ENCODE data around the gene LRP1B.
"Not testable (repeated sequence)": the region's sequence is repeated elsewhere in the genome, so short reads cannot be mapped to it uniquely, and the experiment has no call there.

The LRP1B gene

DNA sequence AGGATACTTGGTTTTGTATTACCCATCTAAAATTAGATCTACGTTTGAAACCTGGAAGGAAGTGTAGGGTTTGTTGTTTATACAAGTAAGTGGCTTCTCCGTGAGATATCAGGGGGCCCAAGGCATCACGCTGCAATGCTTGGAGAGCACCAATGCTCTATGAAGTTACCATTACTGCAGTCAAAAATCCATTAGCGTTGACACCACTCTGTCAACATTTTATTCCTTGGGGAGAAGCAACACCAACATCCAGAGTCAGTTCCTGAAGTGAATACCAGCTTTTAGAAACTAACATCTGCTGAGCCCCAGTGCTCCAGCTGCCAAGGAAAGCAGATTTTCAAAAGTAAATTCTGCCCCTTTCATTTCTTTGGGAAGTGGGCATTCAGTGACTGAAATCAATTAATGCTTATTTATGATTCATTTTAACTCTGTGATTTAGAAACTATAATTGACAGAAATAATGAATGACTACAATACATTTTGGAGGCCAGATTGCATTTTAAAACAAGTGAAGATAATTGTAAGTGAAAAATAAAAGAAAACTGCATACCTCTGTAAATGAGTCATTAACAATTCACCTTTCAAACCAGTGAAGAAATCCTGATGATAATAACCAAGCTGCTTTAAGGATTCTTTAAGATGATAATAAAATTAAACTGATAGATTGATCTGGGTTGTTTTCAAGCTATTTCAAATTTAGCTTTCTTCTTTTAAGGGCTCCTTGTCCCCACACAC is 30.5 kb downstream of the LRP1B start:
- no peak for DNase-seq

GRCh38 chr2:142097711-142098110 is 33.1 kb downstream of the LRP1B start:
- DNase-seq, result no peak

DNA sequence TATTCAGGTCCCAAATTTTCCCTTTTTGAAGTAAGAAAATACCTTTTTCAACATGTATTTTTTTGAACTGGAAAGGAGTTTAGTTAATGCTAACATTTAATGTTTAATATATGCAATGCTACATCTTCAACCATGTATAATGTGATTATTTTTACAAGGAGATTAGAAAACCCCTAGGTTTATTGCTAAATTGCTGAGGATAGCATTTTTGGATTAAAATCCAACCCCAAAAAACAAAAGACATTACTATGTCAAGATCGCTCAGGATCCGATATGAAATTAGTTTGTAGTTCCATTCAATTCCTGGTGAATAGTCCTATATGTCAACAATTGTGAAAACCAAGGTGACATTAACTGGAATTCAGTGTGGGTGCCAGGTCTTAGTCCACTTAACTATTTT is 35.2 kb downstream of the LRP1B start:
- DNase-seq, result no peak

GRCh38 chr2:142094233-142094632 is 36.6 kb downstream of the LRP1B start:
- DNase-seq, result no peak

DNA sequence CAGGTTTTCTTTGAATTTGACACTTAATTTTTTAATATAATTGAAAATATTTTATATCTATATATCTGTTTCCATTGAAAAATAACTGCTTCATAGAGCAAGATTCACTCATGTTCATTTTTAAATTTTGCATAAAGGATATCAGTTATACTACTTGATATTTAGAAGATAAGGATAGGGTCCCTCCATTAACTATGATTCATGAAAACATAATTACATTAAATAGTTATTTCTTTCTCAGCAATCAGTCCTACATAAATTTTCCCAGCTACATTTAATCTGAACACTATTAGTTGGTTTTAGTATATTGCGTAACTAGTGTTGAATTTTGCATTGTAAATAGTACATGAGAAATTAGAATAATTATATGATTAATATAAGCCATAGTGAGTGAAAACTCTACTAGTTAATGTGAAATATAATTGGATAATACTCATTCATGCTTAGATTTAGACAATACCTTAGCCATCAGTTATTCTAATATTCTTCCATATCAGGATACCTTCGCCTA is 42.7 kb downstream of the LRP1B start:
- no peak for DNase-seq

DNA sequence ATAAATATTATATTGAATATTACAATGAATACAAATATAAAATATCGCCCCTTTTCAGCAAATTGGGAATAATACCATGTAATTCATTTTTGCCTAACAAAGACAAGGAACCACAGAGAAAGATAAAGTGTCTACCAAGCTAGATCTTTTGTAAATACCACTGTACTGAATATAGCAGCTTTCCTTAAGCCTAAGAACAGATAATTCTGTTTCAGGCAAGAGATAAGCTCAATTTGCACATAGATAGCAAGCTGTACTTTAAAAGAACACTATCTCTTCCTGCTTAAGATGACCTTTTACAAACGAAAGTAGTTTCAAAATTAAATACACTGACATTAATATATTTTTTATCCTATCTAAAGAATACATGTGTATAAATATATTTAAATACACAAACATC is 43.2 kb downstream of the LRP1B start:
- DNase-seq, result not testable (repeated sequence)

DNA sequence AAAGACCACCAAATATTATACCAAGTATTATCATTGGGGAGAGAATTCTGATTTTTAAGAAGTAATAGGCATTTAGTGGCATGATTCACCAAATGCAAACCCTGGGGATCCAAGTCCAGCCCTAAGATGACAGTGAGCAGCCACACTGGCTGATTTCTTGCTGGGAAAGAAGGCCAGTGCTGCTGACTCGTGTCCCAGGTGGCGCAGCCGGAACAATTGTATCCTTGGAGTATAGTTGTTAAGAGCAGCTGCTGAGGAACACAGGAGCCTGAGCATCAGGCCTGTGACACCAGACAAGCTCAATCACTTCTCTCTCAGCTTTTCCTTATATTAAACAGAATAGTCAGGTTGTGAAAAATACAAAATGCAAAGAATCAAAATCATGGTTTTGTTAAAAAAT is 48.4 kb downstream of the LRP1B start:
- DNase-seq, result no peak

DNA sequence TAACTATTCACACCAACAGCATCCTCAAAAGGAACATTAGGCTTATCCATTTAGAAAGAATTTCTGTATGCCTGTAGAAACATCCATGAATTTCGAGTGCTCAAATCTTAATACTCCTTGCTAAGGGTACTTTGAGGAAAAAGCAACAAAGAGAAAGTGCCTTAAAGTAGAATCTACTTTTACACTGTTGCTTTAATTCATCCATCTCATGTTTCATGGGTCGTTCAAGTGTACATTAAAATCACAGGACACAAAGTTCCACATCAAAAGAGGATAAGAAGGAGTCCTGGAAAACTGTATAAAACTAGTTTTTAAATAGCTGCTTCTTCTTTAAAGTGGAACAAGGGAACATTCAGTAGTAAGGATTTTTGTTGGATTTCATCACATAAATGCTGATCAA is 54.5 kb downstream of the LRP1B start:
- no peak for DNase-seq

- DNase-seq, result no peak
Measured at GRCh38 chr2:142075826-142076225, 55.0 kb downstream of the LRP1B start.

GRCh38 chr2:142069251-142069888 is 61.4 kb downstream of the LRP1B start:
- DNase-seq, result no peak

GRCh38 chr2:142065700-142066099 is 65.1 kb downstream of the LRP1B start:
- DNase-seq, result no peak

- no peak for DNase-seq
Measured at GRCh38 chr2:142065156-142065555, 65.7 kb downstream of the LRP1B start.

DNA sequence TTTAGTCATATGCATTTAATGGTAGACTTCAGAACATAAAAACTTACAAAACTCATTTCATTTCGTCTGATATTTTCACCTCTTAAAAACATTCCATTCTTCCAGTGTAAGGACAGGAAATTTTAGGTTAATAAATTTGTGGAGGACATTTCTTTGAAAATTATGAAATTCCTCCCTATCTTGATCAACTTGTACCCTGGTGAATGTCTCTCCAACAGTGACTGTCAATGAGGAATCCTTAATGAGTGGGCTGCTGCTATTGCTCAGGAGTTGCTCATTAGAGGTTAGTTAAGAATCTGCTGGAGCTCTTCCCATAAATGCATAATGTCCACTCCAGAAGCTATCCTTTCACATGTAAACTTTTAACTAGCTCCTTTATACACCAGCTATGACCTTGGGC is 69.1 kb downstream of the LRP1B start:
- no peak for DNase-seq

GRCh38 chr2:142058149-142058548 is 72.7 kb downstream of the LRP1B start:
- no peak for DNase-seq

- DNase-seq, result no peak
Measured at GRCh38 chr2:142056784-142057183, 74.0 kb downstream of the LRP1B start.

DNA sequence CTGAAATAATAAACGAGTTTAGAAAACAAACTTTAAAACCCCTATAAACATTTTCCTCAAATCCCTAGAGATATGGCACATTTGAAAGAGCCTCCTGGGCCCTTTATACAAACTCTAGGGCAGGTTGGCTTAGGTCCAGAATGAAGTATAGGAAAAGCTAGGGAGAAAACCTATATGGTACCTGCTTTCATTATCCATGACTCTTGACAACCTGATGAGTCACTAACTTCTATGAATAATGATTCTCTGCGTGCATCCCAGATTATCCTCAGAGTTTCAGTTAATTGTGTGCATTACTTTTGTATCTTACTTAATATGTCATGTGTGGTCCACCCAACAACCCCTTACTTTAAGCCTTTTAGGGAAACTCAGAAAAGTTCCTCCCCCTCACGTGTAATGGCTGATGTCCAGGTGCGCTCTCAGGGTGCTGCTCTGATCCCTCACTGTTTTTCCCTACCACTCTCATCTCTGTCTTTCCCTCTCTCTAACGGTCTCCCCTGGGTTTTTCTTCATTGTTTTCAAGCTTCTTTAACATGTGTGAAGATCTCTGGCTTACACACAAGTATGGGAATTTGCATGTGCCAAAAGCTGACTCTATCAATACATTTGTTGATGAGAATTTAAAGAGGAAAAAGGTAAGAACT is 78.5 kb downstream of the LRP1B start:
- DNase-seq, result no peak

DNA sequence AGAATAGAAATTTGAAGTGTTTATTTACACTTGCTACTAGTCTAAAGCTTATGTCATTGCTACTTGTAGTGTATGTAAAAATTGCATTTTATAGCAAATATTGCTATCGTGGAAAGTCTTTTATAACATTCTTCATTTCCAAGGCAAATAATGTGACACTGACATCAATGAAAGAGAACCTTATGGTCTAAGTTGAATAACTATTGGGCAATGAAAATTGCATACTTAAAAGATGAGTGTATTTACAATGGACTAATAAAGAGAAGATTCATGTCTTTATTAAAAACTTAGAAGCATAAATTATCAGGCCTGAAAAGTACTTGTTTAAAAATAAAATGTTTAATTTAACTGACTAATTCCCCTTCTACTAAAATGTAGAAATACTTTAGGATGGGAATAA is 82.2 kb downstream of the LRP1B start:
- DNase-seq, result no peak

GRCh38 chr2:142045641-142046040 is 85.2 kb downstream of the LRP1B start:
- DNase-seq, result no peak

- no peak for DNase-seq
Measured at GRCh38 chr2:142044197-142044596, 86.6 kb downstream of the LRP1B start.

DNA sequence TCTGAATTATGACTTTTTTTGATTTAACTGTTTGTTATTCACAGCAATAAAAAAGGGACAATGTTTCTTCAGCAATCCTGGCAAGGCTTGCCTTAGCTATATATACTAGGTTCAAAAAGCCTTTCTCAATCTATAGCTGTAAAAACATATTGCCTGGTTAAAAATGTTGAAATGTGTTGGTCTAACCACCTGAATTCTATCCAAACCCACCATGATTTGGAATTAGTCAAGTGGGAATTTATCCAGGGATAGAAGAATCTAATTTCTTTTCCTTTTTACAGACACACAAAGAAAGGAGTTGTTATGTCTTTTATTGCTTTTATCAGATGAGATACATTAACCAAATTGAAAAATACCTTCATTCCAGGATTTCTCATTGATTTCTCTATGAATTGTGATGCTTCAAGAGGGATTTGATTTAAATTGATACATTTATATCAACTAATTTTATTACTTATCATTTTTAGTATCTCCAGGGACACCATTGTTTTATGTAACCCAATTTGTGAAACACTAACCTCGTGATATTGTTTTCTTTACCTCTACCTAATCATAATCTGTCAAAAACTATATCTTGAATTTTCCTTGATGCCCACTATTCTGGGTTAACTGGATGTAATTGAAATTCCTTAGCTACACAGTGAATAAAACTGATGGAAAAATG is 88.1 kb downstream of the LRP1B start:
- DNase-seq, result no peak

DNA sequence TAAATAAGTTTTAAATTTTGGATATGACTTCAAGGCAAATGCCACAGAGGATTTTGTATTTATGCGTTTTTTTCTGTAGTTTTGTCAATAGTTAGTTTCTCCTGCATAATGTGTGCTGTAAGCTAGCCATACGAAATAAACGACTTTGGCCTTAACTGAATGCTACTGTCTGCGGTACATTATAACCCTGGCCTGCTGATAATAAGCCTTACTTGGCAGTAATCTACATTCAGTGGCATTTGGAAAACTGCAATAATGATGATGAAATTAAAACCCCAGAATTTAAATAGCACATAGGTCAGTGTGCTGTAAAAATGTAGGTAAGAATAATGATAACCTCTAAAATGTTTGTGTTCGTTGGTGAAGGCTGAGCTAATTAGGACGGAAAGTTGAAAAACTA is 88.8 kb downstream of the LRP1B start:
- no peak for DNase-seq

GRCh38 chr2:142041105-142041504 is 89.7 kb downstream of the LRP1B start:
- no peak for DNase-seq

DNA sequence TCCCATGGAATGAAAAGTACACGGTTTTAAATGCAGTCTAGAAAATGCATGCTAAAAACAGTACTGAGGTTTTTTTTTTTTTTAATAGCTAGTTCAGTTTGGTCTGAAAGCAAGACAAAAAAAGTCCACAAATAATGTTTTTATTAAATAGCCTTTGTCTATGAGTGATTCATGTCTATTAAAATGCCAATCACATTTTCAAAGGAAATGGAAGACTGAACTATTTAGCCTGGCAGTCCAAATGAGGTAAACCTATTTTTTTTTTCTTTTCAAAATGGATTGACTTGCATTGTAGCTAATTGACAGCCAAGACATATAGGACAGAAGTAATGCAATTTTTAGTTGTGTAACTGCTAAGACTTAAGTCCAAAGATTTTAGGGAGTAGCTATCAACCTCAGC is 90.3 kb downstream of the LRP1B start:
- no peak for DNase-seq

- DNase-seq, result no peak
Measured at GRCh38 chr2:142038826-142039225, 92.0 kb downstream of the LRP1B start.
